K562 (cell line): Measurements from ENCODE around the gene AFAP1. TPM values are rescaled to one million over a fixed set of nuclear protein-coding genes. Genes with fewer than 3 reads are reported as not detected.

Source experiments
- ATAC-seq: fragments of 200-7000 bp; cut with Tn5 transposase; 3 replicates; pipeline ENCODE4 v1.9.1; 2020; ENCODE audit warnings: moderate library complexity
- BruUV-seq: library from RNA; stranded (reverse); fragments of 400-500 nt; replicated peaks from 2 replicates; lab custom pipeline; 2021; lab: Mats Ljungman, UMichigan
- CTCF ChIA-PET: fragments of 300-600 bp; formaldehyde crosslinking; extraction: SDS; loops from one replicate; lab custom pipeline; 2021; ENCODE audit warnings: low intra/inter-chr PET ratio; lab: Yijun Ruan, JAX
- POLR2A ChIA-PET: fragments of 300-600, 350-650 bp; sonication (Branson Sonifier 250); formaldehyde crosslinking; extraction: SDS; loops from one replicate; lab custom pipeline; 2021; ENCODE audit warnings: antibody characterized with exemption, inconsistent platforms; lab: Yijun Ruan, JAX
- DNase-seq, 4 experiments: peaks; one replicate each; pipeline versions ENCODE4 v3.0.0 to v3.0.0-alpha.2; 2011 to 2018; ENCODE audit warnings: low spot score in 3 of 4, mixed read lengths in 3 of 4; ENCODE audit errors: extremely low read depth in 1 of 4
- FAIRE-seq: peaks from 2 replicates; lab custom pipeline; 2011; peaks lifted over from hg19 to GRCh38; lab: Jason Lieb, UNC
- H2AFZ ChIP-seq: 2 replicates; pipeline ENCODE4 v1.6.0; 2011; ENCODE audit warnings: low read depth, low read length, control low read depth, inconsistent platforms
- H3K27ac ChIP-seq: fragments of 200-600 bp; 3 replicates; pipeline ENCODE4 v1.8.0; 2011; ENCODE audit warnings: low read depth, mild to moderate bottlenecking, control low read depth, inconsistent platforms, low read length, moderate library complexity, mixed read lengths; ENCODE audit errors: extremely low read depth
- H3K27me3 ChIP-seq, 2 experiments: fragments of 300-600 bp in 1 of 2; 2 replicates in 1 of 2; 3 replicates in 1 of 2; pipeline versions ENCODE4 v1.6.0 to v1.8.0; 2011; ENCODE audit warnings: inconsistent platforms in 2 of 2, low read length in 2 of 2, mild to moderate bottlenecking in 1 of 2, mixed read lengths in 1 of 2, moderate library complexity in 1 of 2; ENCODE audit not compliant: control insufficient read depth in 2 of 2, insufficient read depth in 2 of 2
- H3K36me3 ChIP-seq: fragments of 300-600 bp; 3 replicates; pipeline ENCODE4 v1.8.0; 2011; ENCODE audit warnings: mild to moderate bottlenecking, low read length, inconsistent platforms; ENCODE audit not compliant: control insufficient read depth, insufficient read depth
- H3K4me1 ChIP-seq, 2 experiments: fragments of 200-600 bp in 1 of 2; replicated peaks in 1 of 2; 2 replicates in 1 of 2; 3 replicates in 1 of 2; pipeline versions ENCODE4 v1.5.1 to v1.8.0; 2011; ENCODE audit warnings: inconsistent platforms in 2 of 2, low read length in 2 of 2, mild to moderate bottlenecking in 1 of 2, mixed read lengths in 1 of 2, moderate library complexity in 1 of 2; ENCODE audit not compliant: control insufficient read depth in 2 of 2, insufficient read depth in 2 of 2
- H3K4me2 ChIP-seq: 2 replicates; pipeline ENCODE4 v1.6.1; 2011; ENCODE audit warnings: low read length, control low read depth, inconsistent platforms, mixed read lengths; ENCODE audit not compliant: insufficient read depth
- H3K4me3 ChIP-seq: fragments of 200-600 bp; sonication (generic), shearing (Covaris generic); 2 replicates; pipeline ENCODE4 v1.5.1; 2016; ENCODE audit warnings: control low read depth, inconsistent platforms
- H3K79me2 ChIP-seq: fragments of 200-600 bp; 3 replicates; pipeline ENCODE4 v1.8.0; 2011; ENCODE audit warnings: low read length, inconsistent platforms; ENCODE audit not compliant: control insufficient read depth, insufficient read depth
- H3K9ac ChIP-seq, 2 experiments: 2 replicates each; pipeline versions ENCODE4 v1.6.0 to v1.6.1; 2011; ENCODE audit warnings: low read depth in 2 of 2, low read length in 2 of 2, control low read depth in 1 of 2, inconsistent platforms in 1 of 2, mild to moderate bottlenecking in 1 of 2, mixed read lengths in 1 of 2; ENCODE audit not compliant: insufficient read depth in 1 of 2
- H3K9me1 ChIP-seq: one replicate; pipeline ENCODE4 v1.6.0; 2011; ENCODE audit warnings: inconsistent platforms, mild to moderate bottlenecking, low read length, moderate library complexity; ENCODE audit not compliant: control insufficient read depth, insufficient read depth
- H3K9me3 ChIP-seq: replicated peaks from 2 replicates; pipeline ENCODE4 v1.5.1; 2011; ENCODE audit warnings: low read depth, low read length, inconsistent platforms; ENCODE audit not compliant: control insufficient read depth, insufficient read depth
- H4K20me1 ChIP-seq: replicated peaks from 2 replicates; pipeline ENCODE4 v1.6.1; 2011; ENCODE audit warnings: low read length, inconsistent platforms, mixed read lengths; ENCODE audit not compliant: control insufficient read depth, insufficient read depth
- CGGBP1 ChIP-seq: fragments of 250-450 bp; sonication (Bioruptor Pico); IDR thresholded peaks from 2 replicates; pipeline ENCODE4 v1.9.0; 2021; ENCODE audit warnings: mild to moderate bottlenecking
- E2F6 ChIP-seq, 2 experiments: IDR thresholded peaks; 2 replicates each; pipeline ENCODE4 v1.6.1; 2011; ENCODE audit warnings: borderline replicate concordance in 1 of 2, control low read depth in 1 of 2, low read depth in 1 of 2, low read length in 1 of 2, mild to moderate bottlenecking in 1 of 2, mixed read lengths in 1 of 2, moderate library complexity in 1 of 2; ENCODE audit not compliant: insufficient read depth in 1 of 2, insufficient read length in 1 of 2, poor library complexity in 1 of 2, severe bottlenecking in 1 of 2; ENCODE audit errors: extremely low read depth in 1 of 2
- ETS2 ChIP-seq: IDR thresholded peaks from 2 replicates; pipeline ENCODE4 v1.6.1; 2016; ENCODE audit warnings: borderline replicate concordance, missing genetic modification characterization, mild to moderate bottlenecking, moderate library complexity, missing compliant biosample characterization; ENCODE audit not compliant: poor library complexity, severe bottlenecking
- FOXP1 ChIP-seq: sonication (generic); formaldehyde crosslinking; IDR thresholded peaks from 2 replicates; pipeline ENCODE4 v1.8.0; 2022; ENCODE audit warnings: mild to moderate bottlenecking, missing genetic modification reagents
- GATAD2B ChIP-seq: fragments of 450-650 bp; IDR thresholded peaks from 2 replicates; pipeline ENCODE4 v1.6.1; 2017; ENCODE audit warnings: mild to moderate bottlenecking, borderline replicate concordance
- HLTF ChIP-seq: fragments of 450-650 bp; IDR thresholded peaks from 2 replicates; pipeline ENCODE4 v1.6.1; 2016
- HMG20B ChIP-seq: fragments of 250-450 bp; sonication (Bioruptor Pico); IDR thresholded peaks from 2 replicates; pipeline ENCODE4 v1.5.0; 2021; ENCODE audit warnings: mild to moderate bottlenecking
- ILK ChIP-seq: fragments of 450-650 bp; IDR thresholded peaks from 2 replicates; pipeline ENCODE4 v1.6.1; 2016; ENCODE audit warnings: missing genetic modification characterization, low read depth, mild to moderate bottlenecking, missing compliant biosample characterization, moderate library complexity, borderline replicate concordance
- NFIC ChIP-seq: fragments of 450-650 bp; IDR thresholded peaks from 2 replicates; pipeline ENCODE4 v1.6.1; 2017; ENCODE audit warnings: mild to moderate bottlenecking, inconsistent platforms
- NR0B1 ChIP-seq: fragments of 450-650 bp; IDR thresholded peaks from one replicate; pipeline ENCODE4 v1.6.1; 2018; ENCODE audit warnings: mild to moderate bottlenecking, moderate library complexity; ENCODE audit not compliant: partially characterized antibody
- POLR2AphosphoS2 ChIP-seq: IDR thresholded peaks from 2 replicates; pipeline ENCODE4 v1.6.1; 2012; ENCODE audit warnings: low read length, improper control_type of control experiment
- RB1 ChIP-seq: fragments of 450-650 bp; IDR thresholded peaks from 2 replicates; pipeline ENCODE4 v1.6.1; 2017; ENCODE audit warnings: low read depth, mild to moderate bottlenecking
- SMAD3 ChIP-seq: fragments of 450-650 bp; formaldehyde crosslinking; conservative IDR thresholded peaks from 2 replicates; pipeline ENCODE4 v1.4.0; 2020; ENCODE audit warnings: mild to moderate bottlenecking
- TFE3 ChIP-seq: fragments of 450-650 bp; formaldehyde crosslinking; IDR thresholded peaks from 2 replicates; pipeline ENCODE4 v1.4.0; 2020; ENCODE audit warnings: mild to moderate bottlenecking, mixed read lengths
- TSC22D4 ChIP-seq: fragments of 450-650 bp; IDR thresholded peaks from 2 replicates; pipeline ENCODE4 v1.6.1; 2016; ENCODE audit warnings: missing genetic modification characterization, missing biosample characterization, control low read depth
- ZC3H8 ChIP-seq: fragments of 450-650 bp; IDR thresholded peaks from 2 replicates; pipeline ENCODE4 v1.6.1; 2017
- ZNF589 ChIP-seq: fragments of 200-800 bp; sonication (Bioruptor generic); IDR thresholded peaks from 2 replicates; pipeline ENCODE4 v1.6.1; 2016; ENCODE audit warnings: low read depth, missing genetic modification characterization, missing compliant biosample characterization
- WGBS: fragments of 100-300 bp; shearing (Covaris generic); methylation state at CpG from one replicate; pipeline ENCODE4 v1.1.6; 2016; ENCODE audit warnings: low coverage, mixed read lengths; ENCODE audit not compliant: insufficient coverage; ENCODE audit errors: missing lambda C conversion rate; 5-methylcytosine and 5-hydroxymethylcytosine counted together
- in situ Hi-C: fragments of 300-500 bp; cut with MboI; formaldehyde crosslinking; loops from 4 replicates; pipeline ENCODE4 v1.15.0; 2018; ENCODE audit warnings: inconsistent platforms, mixed read lengths
- intact Hi-C: fragments of 100-400 bp; cut with micrococcal nuclease; formaldehyde crosslinking; loops from 2 replicates; pipeline ENCODE4 v1.14.2; 2022
- polyA plus RNA-seq, 8 experiments: library from polyadenylated mRNA; depleted of rRNA in 4 of 8; stranded (reverse) in 5 of 8; unstranded in 3 of 8; fragments of >200 nt; fragmentation: Nextera tagmentation in 2 of 8; fragmentation: Illumina TruSeq in 1 of 8; extraction: Ambion mirVana in 2 of 8; extraction: Trizol in 1 of 8; gene quantifications; 2 replicates each; pipeline versions ENCODE4 v1.2.1 to v1.2.3, GENCODE V29; 2011 to 2014; ENCODE audit warnings: inconsistent platforms in 1 of 8, missing spikeins in 1 of 8
- total RNA-seq, 7 experiments: library from RNA; depleted of rRNA in 6 of 7; stranded (reverse); fragments of >200 nt in 6 of 7; fragmentation: Illumina TruSeq in 2 of 7; extraction: Trizol in 2 of 7; gene quantifications; 2 replicates each; pipeline versions ENCODE4 v1.2.1 to v1.2.3, GENCODE V29; 2011 to 2021; ENCODE audit warnings: low replicate concordance in 1 of 7

The AFAP1 gene
- total and polyA plus RNA-seq, 9 of the 15 experiments (the other 6 are each of a cell fraction or from before 2014, with no cell fraction given) = 0.07 to 0.42 (median 0.12) TPM; not detected in 1

- WGBS = 1% methylated on average over 4 of the region's 4 CpGs
- BruUV-seq = no TSS peak
- no peak for FAIRE-seq
These were observed 31.0 kb downstream of the AFAP1 start for GRCh38 chr4:7908668-7909067.

More at GRCh38 chr4:7908668-7909067, 31.0 kb downstream of the AFAP1 start:
- Histone ChIP-seq H3K9me1 (no peaks in the 10 kb centered on the region), H3K9ac (no peak overlapping the region), H2AFZ (no peak overlapping the region), H3K9me3 (no peaks in the 10 kb centered on the region), H3K36me3 (no peaks in the 10 kb centered on the region), H3K79me2 (no peaks in the 10 kb centered on the region), H3K4me2 (no peak overlapping the region), H3K27me3 (peaks cover 23 to 49% of the 10 kb centered on the region in 2 experiments; a peak in 4 of 5 replicates), H3K4me3 (no peak overlapping the region), H3K27ac (no peak overlapping the region), H4K20me1 (0 out of 2 replicates have a peak, but pooled peaks cover 4% of the 10 kb centered on the region), H3K4me1 (no peaks in the 10 kb centered on the region)
- no peak for DNase-seq
- ChIA-PET CTCF (no interaction called here), POLR2A (no interaction called here)
- no peak for ATAC-seq
- intact Hi-C loops (no loop called here), in situ Hi-C loops (no loop called here)
- no peak for TF ChIP-seq SMAD3 (CRISPR knock-in tag)
- no peak for TF ChIP-seq ZNF589 (CRISPR knock-in tag)
- no peak for TF ChIP-seq ZC3H8
- TF ChIP-seq GATAD2B = no peak
- no peak for TF ChIP-seq RB1
- no peak for TF ChIP-seq POLR2AphosphoS2
- TF ChIP-seq TFE3 (CRISPR knock-in tag) = no peak
- no peak for TF ChIP-seq NFIC
- no peak for TF ChIP-seq HMG20B (CRISPR knock-in tag)
- TF ChIP-seq FOXP1 (CRISPR knock-in tag) = no peak
- no peak for TF ChIP-seq TSC22D4 (tag)
- no peak for TF ChIP-seq NR0B1
- no peak for TF ChIP-seq HLTF
- TF ChIP-seq ILK (tag) = no peak
- TF ChIP-seq E2F6 (IDR thresholded peaks at IDR 0.05; ENCODE audit: borderline replicate concordance in 1 of 2, extremely low read depth in 1 of 2, insufficient read depth in 1 of 2, insufficient read length in 1 of 2, low read depth in 1 of 2, low read length in 1 of 2, poor library complexity in 1 of 2, severe bottlenecking in 1 of 2) = no peak
- no peak for TF ChIP-seq ETS2 (tag)
- no peak for TF ChIP-seq CGGBP1 (CRISPR knock-in tag)
